Eye (tissue), 1 donor: ENCODE results near the gene JADE2.
"Not testable (repeated sequence)": the region's sequence is repeated elsewhere in the genome, so short reads cannot be mapped to it uniquely, and the experiment has no call there.

Experiments used
- DNase-seq: peaks from one replicate; pipeline ENCODE4 v3.0.0-alpha.2; 2015

JADE2 gene

GRCh38 chr5:134552716-134553115 lies 27.2 kb downstream of the JADE2 start:
- DNase-seq: not testable (repeated sequence)

GRCh38 chr5:134553821-134554267 lies 28.4 kb downstream of the JADE2 start:
- no peak for DNase-seq

GRCh38 chr5:134554319-134555222 lies 29.1 kb downstream of the JADE2 start:
- peak; percentile 65 for DNase-seq

- DNase-seq: no peak
These were observed 29.9 kb downstream of the JADE2 start for GRCh38 chr5:134555223-134555889.

- DNase-seq: peak; percentile 85
These were observed 30.4 kb downstream of the JADE2 start for GRCh38 chr5:134555890-134556311.

GRCh38 chr5:134556588-134556987 lies 31.1 kb downstream of the JADE2 start:
- not testable (repeated sequence) for DNase-seq

GRCh38 chr5:134556994-134557393 lies 31.5 kb downstream of the JADE2 start:
- no peak for DNase-seq

GRCh38 chr5:134559672-134560071 lies 34.2 kb downstream of the JADE2 start:
- DNase-seq: no peak

GRCh38 chr5:134560698-134561097 lies 35.2 kb downstream of the JADE2 start:
- DNase-seq: no peak

- no peak for DNase-seq
These were observed 36.4 kb downstream of the JADE2 start for GRCh38 chr5:134561871-134562296.

- DNase-seq: no peak
These were observed 37.8 kb downstream of the JADE2 start for GRCh38 chr5:134563221-134563620.

- DNase-seq: no peak
These were observed 38.5 kb downstream of the JADE2 start for GRCh38 chr5:134563962-134564361.

- DNase-seq: no peak
These were observed 38.9 kb downstream of the JADE2 start for GRCh38 chr5:134564396-134564795.

GRCh38 chr5:134565791-134566740 lies 40.6 kb downstream of the JADE2 start:
- DNase-seq: no peak

GRCh38 chr5:134566741-134567221 lies 41.3 kb downstream of the JADE2 start:
- DNase-seq: no peak

- DNase-seq: no peak
These were observed 42.3 kb downstream of the JADE2 start for GRCh38 chr5:134567641-134568336.

- DNase-seq: no peak
These were observed 42.8 kb downstream of the JADE2 start for GRCh38 chr5:134568337-134568700.

GRCh38 chr5:134568761-134569695 lies 43.6 kb downstream of the JADE2 start:
- DNase-seq: peak; percentile 66

- DNase-seq: no peak
These were observed 44.4 kb downstream of the JADE2 start for GRCh38 chr5:134569758-134570364.

- no peak for DNase-seq
These were observed 44.9 kb downstream of the JADE2 start for GRCh38 chr5:134570365-134570758.
